NCI-H1436 treated with DMSO at 0.1 percent for 48 hours (cell line): ENCODE measurements around the gene ABCG4.
"Not testable (repeated sequence)": the region's sequence is repeated elsewhere in the genome, so short reads cannot be mapped to it uniquely, and the experiment has no call there.

Experiments
- DNase-seq: peaks from one replicate; lab custom pipeline; 2025; lab: John Stamatoyannopoulos, UW

ABCG4 gene

GRCh38 chr11:119116235-119116594, 32.6 kb upstream of the ABCG4 start:
- no peak for DNase-seq

- DNase-seq, result no peak
Observed at GRCh38 chr11:119116601-119117000, 32.3 kb upstream of the ABCG4 start.

GRCh38 chr11:119117004-119117706, 31.7 kb upstream of the ABCG4 start:
- DNase-seq, result no peak

- DNase-seq, result no peak
Observed at GRCh38 chr11:119118227-119118626, 30.6 kb upstream of the ABCG4 start.

GRCh38 chr11:119118946-119119345, 29.9 kb upstream of the ABCG4 start:
- no peak for DNase-seq

GRCh38 chr11:119120639-119121007, 28.2 kb upstream of the ABCG4 start:
- DNase-seq, result no peak

- peak; percentile 91 for DNase-seq
Observed at GRCh38 chr11:119121008-119121810, 27.6 kb upstream of the ABCG4 start, which contains the start of gene HINFP. Gene HINFP, plus strand, starts transcription at chr11:119121580. Its CDS starts 5,365 bp downstream, at chr11:119126945.

GRCh38 chr11:119121811-119122124, 27.1 kb upstream of the ABCG4 start:
- no peak for DNase-seq

- no peak for DNase-seq
Observed at GRCh38 chr11:119125821-119126220, 23.0 kb upstream of the ABCG4 start.

GRCh38 chr11:119126675-119127268, 22.1 kb upstream of the ABCG4 start:
- DNase-seq, result no peak

GRCh38 chr11:119130662-119131061, 18.2 kb upstream of the ABCG4 start:
- no peak for DNase-seq

- DNase-seq, result no peak
Observed at GRCh38 chr11:119134389-119134978, 14.4 kb upstream of the ABCG4 start.

GRCh38 chr11:119139276-119139675, 9.6 kb upstream of the ABCG4 start:
- DNase-seq, result not testable (repeated sequence)

GRCh38 chr11:119144825-119145486, 3.9 kb upstream of the ABCG4 start:
- DNase-seq, result no peak

GRCh38 chr11:119145551-119145950, 3.3 kb upstream of the ABCG4 start:
- no peak for DNase-seq

- DNase-seq, result no peak
Observed at GRCh38 chr11:119147604-119148333, 1.1 kb upstream of the ABCG4 start.

- no peak for DNase-seq
Observed at GRCh38 chr11:119148720-119149017, 183 bp upstream of the ABCG4 start.

GRCh38 chr11:119149786-119150275, 979 bp downstream of the ABCG4 start:
- DNase-seq, result no peak

GRCh38 chr11:119152043-119152442, 3.2 kb downstream of the ABCG4 start:
- no peak for DNase-seq

GRCh38 chr11:119152604-119153003, 3.8 kb downstream of the ABCG4 start:
- no peak for DNase-seq

- no peak for DNase-seq
Observed at GRCh38 chr11:119153049-119153818, 4.4 kb downstream of the ABCG4 start.
